Fibroblast of skin of scalp (primary cell): ENCODE measurements around the gene FOXN3.
"Not testable (repeated sequence)": the region's sequence is repeated elsewhere in the genome, so short reads cannot be mapped to it uniquely, and the experiment has no call there.

Source experiments
- DNase-seq: peaks from one replicate; pipeline ENCODE4 v3.0.0-alpha.2; 2013

FOXN3 gene

DNA sequence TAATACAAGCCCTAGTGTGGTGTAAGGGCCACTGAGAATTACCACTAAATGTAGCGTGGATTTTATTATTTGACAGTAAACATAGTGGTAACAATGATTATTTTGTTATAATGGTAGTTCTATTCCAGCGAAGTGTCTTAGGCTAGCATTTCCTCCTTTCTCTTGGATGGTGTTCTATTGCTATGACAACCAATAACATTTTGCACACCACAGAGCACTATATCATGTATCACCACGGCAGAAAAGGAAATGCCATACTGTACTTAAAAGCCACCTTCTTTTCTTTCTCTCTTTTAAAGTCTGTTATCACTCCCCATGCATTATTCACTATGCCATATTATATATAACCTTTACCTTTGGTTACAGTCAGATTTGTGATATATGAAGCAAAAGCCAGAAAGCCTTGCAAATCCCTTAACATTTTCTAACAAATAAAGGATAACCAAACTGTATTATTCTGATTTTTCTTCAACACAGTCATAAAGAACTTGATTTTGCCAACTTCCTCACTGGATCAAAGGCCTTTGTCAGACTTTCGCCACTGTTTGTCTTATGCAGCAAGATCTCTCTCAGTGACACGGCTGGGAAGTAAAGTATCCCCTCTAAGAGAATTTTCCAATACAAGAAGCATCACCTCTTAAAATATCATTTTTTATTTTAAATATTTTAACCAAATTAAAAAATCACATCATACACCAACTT is 195.8 kb downstream of the FOXN3 start:
- peak; percentile 60 for DNase-seq

DNA sequence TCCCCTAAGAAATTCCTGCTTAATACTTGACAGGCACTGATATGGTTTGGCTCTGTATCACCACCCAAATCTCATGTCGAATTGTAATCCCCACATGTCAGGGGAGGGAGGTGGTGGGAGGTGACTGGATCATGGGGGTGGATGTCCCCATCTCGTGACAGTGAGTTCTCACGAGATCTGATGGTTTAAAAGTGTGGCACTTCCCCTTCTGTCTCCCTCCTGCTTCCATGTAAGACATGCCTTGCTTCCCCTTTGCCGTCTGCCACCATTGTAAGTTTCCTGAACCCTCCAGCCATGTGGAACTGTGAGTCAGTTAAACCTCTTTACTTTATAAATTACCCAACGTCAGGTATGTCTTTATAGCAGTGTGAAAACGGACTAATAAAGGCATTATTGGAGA is 198.0 kb downstream of the FOXN3 start:
- no peak for DNase-seq

DNA sequence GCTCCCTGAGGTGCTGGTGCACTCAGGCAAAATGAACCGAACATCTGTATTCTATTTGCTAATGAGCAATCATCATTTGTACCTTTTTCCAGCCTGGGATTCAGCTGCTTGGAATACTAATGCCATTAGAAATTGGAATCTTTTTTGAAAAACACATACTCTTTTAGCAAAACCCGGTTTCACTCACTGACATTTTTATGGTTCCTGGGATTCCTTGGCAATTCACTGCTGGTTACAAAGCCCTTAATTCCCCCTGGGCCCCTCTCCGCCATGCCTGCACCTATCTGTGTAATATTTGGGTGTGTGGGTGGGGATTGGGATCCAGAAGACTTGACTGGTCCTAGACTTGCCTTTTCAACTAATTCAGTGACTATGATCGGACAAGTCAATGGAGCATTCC is 199.1 kb downstream of the FOXN3 start:
- DNase-seq, result peak; percentile 12

- DNase-seq, result peak; percentile 64
Observed at GRCh38 chr14:89215531-89215930, 201.5 kb downstream of the FOXN3 start.

- no peak for DNase-seq
Observed at GRCh38 chr14:89215114-89215513, 201.9 kb downstream of the FOXN3 start.

DNA sequence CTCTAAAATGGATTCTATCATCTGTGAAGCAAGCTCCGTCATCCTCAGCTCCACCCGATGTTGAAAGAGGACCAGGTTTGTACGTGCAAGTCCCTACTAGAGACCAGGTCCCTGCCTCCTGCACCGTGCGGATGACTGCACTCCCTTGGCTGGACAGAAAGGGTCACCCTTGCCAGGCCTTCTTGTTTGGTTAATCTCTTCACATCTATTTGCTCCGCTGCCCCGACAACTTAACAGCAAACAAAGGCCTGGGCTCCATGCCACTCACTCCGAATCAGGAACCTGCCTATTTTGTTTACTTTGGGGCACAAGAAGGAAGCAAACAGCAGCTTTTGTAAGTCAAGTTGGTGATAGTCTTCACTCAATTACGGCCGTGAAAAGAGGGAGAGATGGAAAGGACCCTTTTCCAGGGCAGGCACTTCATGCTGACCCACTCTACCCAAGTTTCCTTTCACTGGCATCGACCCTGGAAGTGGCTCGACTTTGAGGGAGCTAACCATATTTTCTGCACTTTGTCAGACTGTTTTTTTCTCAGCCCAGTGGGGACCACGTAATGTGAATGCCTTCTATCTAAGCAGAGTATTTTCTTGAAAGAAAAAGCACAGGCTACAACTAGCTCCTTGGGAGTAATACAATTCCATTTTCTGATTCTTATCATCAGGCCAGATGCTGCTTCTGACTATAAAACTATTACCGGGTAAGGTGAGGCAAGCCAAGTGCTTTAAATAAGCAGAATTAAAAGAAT is 202.6 kb downstream of the FOXN3 start:
- DNase-seq, result no peak

- DNase-seq, result no peak
Observed at GRCh38 chr14:89212386-89213235, 204.4 kb downstream of the FOXN3 start.

GRCh38 chr14:89209558-89209957 is 207.5 kb downstream of the FOXN3 start:
- no peak for DNase-seq

DNA sequence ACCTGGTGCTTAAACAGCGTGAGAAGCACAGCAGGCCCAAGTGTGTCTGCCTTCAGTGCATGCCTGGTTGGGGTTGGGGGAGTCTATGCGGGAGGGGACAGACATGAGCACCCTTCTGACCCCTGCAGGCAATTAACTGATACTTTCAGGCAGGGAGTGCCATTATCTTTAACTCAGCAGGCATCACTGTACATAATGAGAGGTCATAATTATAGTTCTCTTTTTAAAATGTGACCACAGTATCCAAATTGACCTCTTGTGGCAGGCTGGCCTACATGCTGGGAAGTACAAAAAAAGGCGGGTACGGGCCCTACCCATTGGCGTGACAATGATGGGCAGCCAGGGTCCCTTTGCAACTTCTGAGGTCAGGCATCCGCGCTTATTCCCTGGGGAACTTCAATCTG is 209.1 kb downstream of the FOXN3 start:
- DNase-seq, result no peak

GRCh38 chr14:89206389-89207031 is 210.5 kb downstream of the FOXN3 start:
- DNase-seq, result peak; percentile 64

DNA sequence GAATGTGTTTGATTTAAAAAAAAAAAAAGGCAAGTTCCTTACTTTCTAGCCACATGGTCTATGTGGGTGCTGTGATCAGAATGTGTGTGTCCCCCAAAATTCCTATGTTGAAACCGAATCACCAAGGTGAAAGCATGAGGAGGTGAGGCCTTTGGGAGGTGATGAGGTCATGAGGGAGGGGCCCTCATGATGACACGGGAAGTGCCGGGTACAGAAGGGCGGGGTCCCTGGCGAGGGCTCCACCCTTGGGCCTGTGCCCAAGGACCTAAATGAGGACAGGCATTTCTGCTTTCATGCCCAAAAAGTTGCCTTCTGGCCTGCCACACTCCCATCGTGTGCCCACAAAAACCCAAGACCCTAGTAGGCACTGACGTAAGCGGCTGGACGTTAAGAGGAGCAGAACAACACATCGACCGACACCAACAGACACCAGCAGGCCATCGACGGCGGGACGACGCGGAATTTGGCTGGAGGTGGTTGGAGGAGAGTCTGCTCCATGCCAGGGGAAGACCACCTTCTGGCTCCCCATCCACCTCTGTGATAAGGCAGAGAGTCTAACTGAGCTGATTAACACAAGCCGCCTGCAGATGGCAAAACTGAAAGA is 211.8 kb downstream of the FOXN3 start:
- no peak for DNase-seq

- no peak for DNase-seq
Observed at GRCh38 chr14:89202413-89203190, 214.4 kb downstream of the FOXN3 start.

- DNase-seq, result no peak
Observed at GRCh38 chr14:89201645-89202044, 215.4 kb downstream of the FOXN3 start.

GRCh38 chr14:89199357-89199756 is 217.7 kb downstream of the FOXN3 start:
- DNase-seq, result not testable (repeated sequence)

DNA sequence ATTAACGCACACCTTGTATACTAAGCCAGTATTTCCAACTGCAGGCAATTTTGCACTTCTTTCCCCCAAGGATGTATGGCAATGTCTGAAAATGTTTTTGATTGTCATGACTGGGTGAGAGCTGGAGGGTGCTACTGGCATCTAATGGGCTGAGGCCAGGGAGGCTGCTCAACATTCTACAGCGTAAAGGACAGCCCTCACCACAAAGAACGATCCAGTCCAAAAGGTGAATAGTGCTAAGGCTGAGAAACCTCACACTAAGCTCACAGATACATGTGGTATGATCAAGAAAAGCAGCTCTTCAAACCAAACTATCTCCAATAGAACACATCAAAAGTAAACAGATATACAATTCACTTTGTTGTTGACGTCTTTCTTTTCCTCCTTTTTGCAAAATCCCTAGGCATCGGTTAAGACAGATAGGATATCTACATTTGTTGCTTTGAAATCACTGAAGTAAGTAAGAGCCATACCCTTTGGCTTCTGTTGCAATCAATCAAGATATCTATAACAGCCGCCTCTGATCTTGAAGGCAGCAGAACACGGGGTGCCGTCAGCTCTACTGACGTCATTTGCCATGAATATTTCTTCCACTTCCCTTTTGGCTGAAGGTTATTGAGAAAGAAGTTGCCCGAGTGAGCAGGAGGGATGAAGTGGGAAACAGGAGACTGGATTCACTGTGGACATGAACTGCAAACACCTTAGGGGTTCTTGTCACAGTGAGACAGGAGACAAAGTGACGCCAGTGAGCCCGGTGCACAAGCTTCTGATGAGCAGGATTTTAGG is 218.3 kb downstream of the FOXN3 start:
- no peak for DNase-seq

- no peak for DNase-seq
Observed at GRCh38 chr14:89197623-89198022, 219.4 kb downstream of the FOXN3 start.

GRCh38 chr14:89196545-89196944 is 220.5 kb downstream of the FOXN3 start:
- DNase-seq, result no peak

DNA sequence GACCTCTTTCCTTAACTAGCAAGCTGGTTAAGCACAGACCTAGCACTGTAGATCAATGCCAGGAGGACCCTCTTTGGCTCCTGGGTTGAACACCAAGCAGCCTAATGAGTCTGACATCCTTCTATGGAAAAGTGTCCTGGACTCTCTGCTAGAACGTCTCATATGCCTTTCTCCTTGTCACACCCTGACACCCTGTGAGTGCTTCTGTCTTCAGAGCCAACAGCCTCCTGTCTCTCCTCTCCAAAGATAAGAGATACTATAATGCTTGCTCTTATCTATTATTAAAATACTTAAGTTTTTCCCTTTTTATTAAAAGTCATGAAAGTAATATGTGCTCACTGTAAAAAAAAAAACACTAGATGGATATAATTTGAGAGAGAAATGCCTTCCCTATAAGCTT is 222.7 kb downstream of the FOXN3 start:
- DNase-seq, result no peak

- no peak for DNase-seq
Observed at GRCh38 chr14:89190765-89191513, 226.1 kb downstream of the FOXN3 start.

- no peak for DNase-seq
Observed at GRCh38 chr14:89188492-89188891, 228.5 kb downstream of the FOXN3 start.
